HPDE6-E6E7 (cell line): ENCODE results near the gene LHX2.

ENCODE experiments used
- DNase-seq: peaks from one replicate; pipeline ENCODE4 v3.0.0; 2011; ENCODE audit warnings: missing footprints; ENCODE audit errors: extremely low spot score

Gene LHX2

GRCh38 chr9:123999661-124000060, 11.9 kb upstream of the LHX2 start:
- no peak for DNase-seq

GRCh38 chr9:124000161-124000783, 11.3 kb upstream of the LHX2 start:
- DNase-seq, result no peak

- no peak for DNase-seq
Observed at GRCh38 chr9:124000784-124001457, 10.6 kb upstream of the LHX2 start.

- no peak for DNase-seq
Observed at GRCh38 chr9:124001458-124001799, 10.1 kb upstream of the LHX2 start.

- no peak for DNase-seq
Observed at GRCh38 chr9:124001866-124002525, 9.6 kb upstream of the LHX2 start.

- DNase-seq, result no peak
Observed at GRCh38 chr9:124003636-124004349, 7.8 kb upstream of the LHX2 start.

- DNase-seq, result no peak
Observed at GRCh38 chr9:124004593-124004992, 7.0 kb upstream of the LHX2 start.

GRCh38 chr9:124005029-124005771, 6.4 kb upstream of the LHX2 start:
- no peak for DNase-seq

GRCh38 chr9:124006448-124007361, 4.9 kb upstream of the LHX2 start:
- no peak for DNase-seq

- no peak for DNase-seq
Observed at GRCh38 chr9:124007565-124008302, 3.8 kb upstream of the LHX2 start.

- DNase-seq, result no peak
Observed at GRCh38 chr9:124008303-124008693, 3.3 kb upstream of the LHX2 start.

- DNase-seq, result no peak
Observed at GRCh38 chr9:124008694-124009530, 2.7 kb upstream of the LHX2 start.

- no peak for DNase-seq
Observed at GRCh38 chr9:124009531-124010217, 1.9 kb upstream of the LHX2 start.

GRCh38 chr9:124010303-124010664, 1.3 kb upstream of the LHX2 start:
- no peak for DNase-seq

- no peak for DNase-seq
Observed at GRCh38 chr9:124010665-124011321, 775 bp upstream of the LHX2 start.

- no peak for DNase-seq
Observed at GRCh38 chr9:124012368-124013301, 1.1 kb downstream of the LHX2 start.
